Skin of body (tissue), 2 donors: ENCODE measurements around the gene CRYBG1. TPM values are rescaled to one million over a fixed set of nuclear protein-coding genes. Genes with fewer than 3 reads are reported as not detected.

Experiments
- DNase-seq: peaks from one replicate; lab custom pipeline; 2025; lab: John Stamatoyannopoulos, UW
- total RNA-seq: library from RNA; depleted of rRNA; stranded (reverse); fragments of >200 nt; gene quantifications from one replicate; pipeline ENCODE4 v1.2.3, GENCODE V29; 2014

CRYBG1 gene
- total RNA-seq, 1 donor from 2014 or later, result 24.9 TPM

DNA sequence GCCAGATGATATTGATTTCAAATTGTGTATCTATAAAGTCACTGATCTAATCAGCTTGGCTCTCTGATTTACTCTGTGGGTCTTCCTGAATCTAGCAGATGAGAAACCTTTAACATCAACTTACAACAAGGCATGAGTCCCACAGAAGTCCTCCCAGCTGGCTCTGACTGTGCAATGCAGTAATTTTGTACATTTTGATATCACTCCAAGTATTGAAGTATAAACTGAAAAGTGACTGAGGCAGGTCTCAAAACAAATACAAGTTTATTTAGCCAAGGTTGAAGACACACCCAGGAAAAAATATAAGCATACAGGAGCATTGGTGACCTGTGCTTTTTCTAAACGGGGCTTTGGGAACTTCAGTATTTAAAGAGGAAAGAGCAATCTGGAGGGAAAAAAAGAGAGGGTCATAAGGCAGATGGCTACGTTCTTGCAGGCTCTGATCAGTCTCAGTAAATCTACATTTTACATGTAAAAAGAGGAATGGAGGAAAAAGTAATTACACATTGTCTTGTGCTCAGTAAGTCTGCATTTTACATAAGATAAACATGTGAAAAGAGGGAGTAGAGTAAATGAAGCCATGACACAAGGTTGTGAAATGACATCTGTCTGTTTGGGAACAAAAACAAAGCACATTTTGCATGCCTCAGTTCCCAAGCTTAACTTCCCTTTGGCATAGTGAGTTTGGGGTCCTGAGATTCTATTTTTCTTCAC lies 59.5 kb downstream of the CRYBG1 start:
- DNase-seq, result peak; percentile 1

DNA sequence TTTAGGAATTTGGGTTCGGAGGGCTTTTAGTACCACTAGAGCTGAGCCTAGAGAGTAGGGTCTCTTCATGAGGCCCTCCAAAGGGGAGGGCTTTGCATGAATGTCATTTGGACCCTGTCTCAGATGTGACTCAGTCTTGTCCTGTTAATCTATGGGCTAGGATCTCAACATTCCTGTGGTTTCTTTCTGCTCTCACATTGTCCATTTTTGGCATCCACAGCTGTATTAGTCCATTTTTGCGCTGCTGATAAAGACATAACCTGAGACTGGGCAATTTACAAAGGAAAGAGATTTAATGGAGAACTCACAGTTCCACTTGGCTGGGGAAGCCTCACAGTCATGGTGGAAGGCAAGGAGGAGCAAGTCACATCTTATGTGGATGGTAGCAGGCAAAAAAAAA lies 61.0 kb downstream of the CRYBG1 start:
- no peak for DNase-seq

DNA sequence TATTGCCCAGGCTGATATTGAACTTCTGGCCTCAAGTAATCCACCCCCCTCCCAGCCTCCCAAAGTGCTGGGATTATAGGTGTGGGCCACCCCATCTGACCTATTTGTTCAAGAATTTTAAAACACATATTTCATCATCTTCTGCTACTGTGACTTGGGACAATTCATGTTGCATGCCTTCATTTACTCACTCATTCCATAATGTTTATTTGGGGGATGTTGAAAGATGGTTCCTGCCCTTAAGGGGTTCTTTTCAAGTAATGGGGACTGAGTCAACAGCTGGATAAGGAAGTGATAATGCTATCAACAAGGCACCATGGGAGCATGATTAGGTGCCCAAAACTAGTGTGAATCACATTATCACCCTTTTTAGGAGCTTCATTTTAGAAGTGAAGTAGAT lies 62.0 kb downstream of the CRYBG1 start:
- DNase-seq, result no peak

DNA sequence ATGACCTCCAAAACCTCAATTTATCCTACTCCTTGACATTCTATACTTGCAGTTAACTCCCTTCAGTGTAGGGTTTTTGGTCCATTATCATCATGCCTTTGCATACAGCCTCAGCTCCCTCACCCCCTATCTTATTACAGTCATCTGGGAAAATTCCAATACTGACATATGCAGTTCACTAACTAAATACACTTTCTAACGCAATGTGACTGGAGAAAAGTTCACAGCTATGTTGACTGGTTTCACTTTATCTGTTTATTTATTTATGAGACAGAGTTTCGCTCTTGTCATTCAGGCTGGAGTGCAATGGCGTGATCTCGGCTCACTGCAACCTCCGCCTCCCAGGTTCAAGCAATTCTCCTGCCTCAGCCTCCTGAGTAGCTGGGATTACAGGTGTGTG lies 64.9 kb downstream of the CRYBG1 start:
- peak; percentile 21 for DNase-seq

DNA sequence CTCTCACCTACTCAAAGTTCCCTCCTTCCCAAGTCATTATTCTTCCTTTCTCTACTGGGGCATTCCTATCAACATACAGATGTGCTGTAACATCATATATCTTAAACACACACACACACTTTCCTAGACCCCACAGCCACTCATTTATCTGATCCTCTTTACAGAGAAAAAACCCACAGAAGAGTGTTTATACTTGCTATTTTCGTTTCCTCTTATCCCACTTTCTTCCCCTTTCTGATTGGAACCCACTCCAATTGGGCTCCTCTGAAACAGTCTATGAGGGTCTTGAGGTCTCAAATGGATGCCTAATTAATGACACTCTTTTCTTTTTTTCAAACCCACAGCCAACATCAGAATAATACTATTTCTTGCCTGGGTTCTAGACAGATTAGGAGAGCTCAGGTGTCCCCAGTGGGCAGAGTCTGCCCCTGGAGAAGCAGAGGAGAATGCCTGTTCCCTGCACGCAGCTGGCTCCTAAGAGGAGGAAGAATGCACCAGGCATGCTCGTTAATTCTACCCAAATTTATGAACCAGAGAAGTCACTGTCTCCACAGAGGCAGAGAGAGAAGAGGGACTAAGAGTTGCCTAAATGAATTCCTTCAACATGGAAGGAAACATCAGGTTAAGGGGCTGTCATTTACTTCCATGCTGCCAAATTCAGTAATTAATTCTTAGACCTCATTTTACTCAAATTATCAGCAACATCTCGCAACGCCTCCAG lies 65.9 kb downstream of the CRYBG1 start:
- DNase-seq, result no peak

DNA sequence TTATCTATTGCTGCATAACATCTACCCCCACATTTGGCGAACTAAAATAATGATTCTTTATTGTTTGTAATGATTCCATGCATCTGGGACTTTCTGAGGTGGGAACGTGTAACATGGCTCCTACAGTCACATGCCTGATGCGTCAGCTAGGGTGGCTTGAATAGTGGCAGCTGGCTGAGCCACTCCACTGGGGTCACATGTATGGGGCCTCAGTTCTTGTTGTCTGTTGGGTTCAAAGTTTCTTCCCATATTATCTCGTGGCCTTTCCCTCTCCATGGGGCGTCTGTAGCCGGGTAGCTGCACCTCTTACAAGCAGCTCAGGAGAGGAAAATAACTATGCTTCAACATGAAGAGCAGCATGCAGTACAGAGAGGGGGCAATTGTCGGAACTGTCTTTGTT lies 69.9 kb downstream of the CRYBG1 start:
- no peak for DNase-seq

DNA sequence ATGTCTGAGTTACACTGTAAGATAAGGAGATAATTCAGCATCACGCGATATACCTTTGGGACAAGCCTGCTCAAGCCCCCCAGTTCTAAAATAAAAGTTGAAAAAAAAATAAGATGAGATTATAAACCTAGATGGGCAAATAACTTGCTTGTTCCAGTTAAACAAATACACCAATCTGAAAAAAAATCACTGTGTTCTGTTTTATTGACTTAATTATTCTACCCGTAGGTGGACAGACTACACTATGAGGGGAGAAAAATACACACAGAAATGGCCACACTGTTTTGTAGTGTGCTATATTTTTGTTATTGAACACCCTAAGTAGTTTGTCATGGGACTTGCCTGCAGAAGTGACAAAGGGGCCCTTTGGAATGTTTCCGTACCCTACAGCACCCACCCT lies 70.9 kb downstream of the CRYBG1 start:
- no peak for DNase-seq

DNA sequence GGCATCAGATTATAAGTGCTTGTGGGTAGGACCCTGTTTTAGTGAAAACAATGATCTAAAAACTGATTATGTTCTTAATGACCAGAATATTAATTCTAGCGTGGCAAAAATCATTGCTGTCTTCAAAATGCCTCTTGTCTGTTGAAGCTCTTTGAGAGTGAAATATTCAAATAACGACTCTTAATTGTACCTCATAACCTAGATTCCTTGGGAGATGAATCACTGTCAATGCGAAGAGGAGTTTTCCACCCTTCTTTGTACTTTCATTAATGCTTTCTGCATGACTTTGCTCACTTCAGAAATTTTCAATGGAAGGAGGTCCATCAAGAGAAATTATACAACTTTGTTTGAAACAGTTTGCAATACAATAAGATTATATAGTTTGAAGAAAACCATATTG lies 71.5 kb downstream of the CRYBG1 start:
- no peak for DNase-seq

DNA sequence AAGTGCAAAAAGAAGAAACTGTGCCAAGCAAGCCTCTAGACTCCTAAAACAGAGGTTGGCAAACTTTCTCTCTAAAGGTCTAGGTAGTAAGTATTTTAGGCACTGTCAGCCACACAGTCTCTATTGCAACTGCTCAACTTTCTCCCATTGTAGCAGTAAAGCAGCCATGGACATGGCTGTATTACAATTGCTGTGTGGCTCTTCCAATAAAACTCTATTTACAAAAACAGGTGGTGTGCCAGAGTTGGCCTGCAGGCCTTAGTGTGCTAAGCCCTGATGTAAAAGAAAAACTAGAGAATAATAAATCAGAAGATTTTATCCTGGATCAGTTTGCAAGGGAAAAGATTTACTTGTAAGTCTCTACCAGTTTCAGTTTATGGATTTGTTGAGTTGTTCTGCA lies 74.0 kb downstream of the CRYBG1 start:
- DNase-seq, result no peak

DNA sequence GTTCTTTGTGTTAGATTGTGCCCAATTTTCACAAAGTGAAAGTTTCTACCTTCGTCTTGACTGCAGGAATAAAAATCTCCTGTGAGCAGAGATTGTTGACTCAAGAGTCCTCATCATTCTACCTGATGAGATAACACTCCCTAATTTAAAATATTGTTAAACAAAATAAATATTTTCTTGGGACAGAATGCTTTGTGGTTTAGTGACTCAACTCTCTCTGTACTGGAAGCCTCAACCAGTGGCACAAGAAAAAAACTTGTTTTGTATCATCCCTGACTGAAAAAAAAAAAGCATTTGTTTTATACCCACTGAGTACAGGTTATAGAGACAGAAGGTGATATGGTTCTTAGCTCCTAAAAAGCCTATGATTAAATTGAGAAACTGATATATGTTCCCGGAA lies 78.9 kb downstream of the CRYBG1 start:
- DNase-seq, result no peak

DNA sequence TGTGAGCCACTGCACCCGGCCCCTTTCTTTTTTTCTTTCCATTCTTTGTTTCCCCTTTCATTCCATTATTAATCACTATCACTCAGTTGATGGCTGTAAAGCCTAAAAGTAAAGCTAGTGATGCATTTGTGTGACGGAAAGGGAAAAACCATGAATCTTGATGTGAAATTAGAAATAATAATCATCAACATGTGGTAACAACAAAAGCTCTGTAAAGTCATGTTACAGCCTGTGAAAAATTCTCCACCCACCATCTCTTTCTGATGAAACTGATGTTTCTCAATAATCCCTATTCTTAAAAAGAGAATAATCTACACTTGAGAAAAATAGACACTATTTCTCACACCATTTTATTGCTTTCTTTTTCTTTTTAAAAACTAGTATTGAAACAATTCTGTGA lies 80.0 kb downstream of the CRYBG1 start:
- no peak for DNase-seq

DNA sequence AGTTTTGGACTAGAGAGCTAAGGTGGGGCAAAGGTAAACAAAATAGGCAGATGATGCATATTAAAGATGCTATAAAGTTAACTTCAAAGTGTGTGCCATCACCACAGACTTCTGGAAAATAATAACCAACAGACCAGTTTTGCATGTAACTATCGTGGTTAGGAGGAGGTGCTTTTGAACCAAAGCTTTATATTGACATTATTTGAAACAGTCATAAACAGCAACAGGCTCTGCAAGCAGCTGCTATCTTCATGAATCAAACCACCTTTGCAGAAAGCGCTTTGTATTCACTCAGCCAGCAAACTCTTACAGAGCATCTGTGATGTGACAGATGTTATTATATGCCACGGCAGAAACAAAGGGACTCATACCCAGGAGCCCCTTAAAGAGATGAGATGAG lies 81.9 kb downstream of the CRYBG1 start:
- DNase-seq, result no peak

DNA sequence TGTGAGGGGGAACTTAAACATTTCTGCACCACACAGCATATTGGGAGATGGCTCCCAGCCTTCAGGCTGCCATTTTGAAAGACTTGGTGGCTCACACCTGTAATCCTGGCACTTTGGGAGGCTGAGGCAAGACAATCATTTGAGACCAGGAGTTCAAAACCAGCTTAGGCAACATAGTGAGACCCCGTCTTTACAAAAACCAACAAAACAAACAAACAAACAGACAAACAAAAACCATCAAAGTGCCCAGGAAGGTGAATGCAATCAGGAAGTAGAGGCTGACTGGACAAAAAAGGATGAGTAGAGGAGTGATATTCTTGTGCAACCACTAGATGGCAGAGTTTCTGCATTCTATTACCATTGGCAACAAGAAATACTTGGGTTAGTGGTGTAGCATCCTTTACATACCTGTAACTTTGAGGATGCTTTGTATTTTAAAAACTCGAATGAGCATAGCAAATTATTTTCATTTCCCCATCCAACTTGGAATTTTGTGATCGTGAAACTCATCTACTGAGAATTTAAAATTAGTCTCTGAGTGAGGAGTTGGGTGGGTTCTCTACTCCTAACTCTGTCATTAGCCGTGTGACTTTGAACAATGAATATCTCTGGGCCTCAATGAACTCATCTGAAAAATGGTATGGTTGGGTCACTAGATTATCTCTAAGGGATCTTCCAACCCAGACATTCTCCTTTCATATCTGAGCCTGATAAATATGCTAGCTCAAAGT lies 84.4 kb downstream of the CRYBG1 start:
- DNase-seq, result no peak

DNA sequence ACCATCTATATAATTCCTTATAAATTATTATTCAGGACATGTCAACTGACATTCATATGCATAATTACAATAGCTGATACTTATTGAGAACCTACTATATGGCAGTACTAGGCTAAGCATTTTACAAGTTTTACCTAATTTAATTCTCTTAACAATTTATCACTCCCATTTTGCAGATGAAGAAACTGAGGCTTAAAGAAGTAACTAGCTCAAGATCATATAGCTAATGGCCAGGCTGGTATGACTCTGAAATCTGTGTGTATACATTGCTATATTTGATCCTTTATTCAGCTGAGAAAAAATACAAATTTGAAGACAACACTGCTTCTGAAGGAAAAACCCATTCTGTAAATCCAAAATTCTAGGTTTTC lies 85.0 kb downstream of the CRYBG1 start:
- no peak for DNase-seq

DNA sequence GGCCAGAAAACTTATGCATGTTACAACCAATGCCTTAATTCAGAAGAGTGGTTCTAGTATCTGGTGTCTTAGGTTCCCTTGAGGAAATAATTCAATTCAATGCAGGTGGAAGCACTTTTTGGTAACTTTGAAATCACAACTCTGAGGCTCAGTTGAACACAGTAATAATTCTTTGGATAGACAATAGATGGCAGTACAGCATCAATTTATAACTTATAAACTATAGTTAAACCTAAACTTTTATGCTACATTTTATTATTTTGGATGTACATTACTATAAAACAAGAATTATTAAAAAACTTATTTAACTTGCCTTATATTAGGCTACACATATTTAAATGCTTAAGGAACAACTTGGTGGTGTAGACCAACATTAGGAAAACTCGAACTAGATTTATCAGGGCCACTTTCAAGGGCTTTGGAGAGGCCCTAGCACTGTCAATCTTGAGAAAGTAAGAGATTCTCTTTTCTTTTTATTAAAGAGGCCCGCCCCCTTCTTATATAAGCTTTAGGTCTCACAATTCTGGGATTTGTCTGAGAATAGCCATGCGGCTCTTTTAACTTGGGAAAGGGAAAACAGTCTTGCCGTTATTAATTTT lies 85.9 kb downstream of the CRYBG1 start:
- DNase-seq, result no peak

DNA sequence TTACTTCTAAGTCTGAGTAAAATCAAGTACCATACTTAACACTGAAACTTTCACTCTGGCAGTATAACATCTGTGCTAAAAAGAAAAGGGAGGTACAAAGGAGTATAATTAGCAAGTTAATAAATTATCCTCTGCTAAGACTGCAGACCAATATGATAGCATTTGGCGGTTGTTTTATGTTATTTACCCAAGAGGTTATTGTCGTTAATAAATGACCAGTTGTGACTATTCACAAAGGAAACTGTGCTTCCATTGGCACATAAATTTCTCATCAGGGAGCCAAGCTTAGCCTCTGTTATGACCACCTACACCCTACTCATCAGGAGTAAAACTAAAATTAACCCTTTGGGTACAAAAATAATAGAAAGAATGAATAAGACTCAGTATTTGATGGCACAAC lies 86.5 kb downstream of the CRYBG1 start:
- no peak for DNase-seq

DNA sequence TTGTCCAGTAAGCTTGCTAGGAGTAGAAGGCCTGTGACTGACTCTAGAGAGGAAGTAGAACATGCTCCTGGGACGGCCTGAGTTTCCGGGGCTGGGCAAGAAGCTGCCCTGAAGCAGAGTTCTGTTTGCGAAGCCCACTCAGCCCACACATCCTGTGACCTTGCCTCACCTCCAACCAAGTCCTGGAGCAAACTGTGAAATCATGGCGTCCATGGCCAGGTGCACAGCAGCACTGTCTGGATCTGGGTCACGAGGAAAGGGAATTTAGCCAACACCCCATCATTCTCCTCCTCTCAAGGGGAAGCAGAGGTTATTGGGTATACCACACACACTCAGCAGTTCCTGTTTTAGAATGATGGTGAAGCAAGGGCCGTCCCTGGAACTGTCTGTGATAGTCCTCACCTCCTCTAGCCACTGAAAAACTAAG lies 87.5 kb downstream of the CRYBG1 start:
- DNase-seq, result no peak

DNA sequence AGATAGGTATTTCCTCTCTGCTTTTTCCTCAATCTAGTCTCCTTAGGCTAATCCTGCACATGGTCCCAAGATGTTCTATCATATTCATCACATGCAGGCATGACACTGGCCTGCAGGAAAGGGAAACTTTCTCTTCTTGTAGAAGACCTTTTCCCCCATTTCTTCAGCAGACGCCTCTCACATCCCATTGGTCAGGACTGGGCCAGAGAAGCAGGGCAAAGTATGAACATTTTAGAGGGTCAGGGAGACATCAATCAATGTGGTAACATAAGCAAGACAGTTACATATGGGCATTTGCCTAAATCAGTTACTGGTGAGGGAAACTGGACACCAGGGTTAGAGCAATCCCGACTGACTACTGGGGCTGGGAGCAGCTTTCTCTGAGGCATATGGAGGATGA lies 90.1 kb downstream of the CRYBG1 start:
- no peak for DNase-seq

DNA sequence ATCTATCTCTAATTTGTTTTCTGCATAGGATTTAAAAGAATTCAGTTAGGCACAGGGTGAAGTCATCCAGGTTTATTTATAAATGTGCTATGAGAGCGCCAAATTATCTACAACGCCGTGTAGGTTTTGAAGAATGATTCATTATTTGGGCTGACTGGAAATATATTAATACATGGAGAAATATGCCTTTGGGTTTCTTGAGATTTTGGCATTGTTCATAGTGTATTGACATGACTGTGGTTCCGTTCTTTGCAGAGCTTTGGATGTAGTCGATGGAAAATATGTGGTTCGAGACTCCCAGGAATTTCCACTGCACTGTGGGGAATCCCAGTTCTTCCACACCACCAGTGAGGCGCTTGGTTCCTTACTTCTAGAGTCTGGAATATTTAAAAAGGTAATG lies 90.9 kb downstream of the CRYBG1 start:
- no peak for DNase-seq

DNA sequence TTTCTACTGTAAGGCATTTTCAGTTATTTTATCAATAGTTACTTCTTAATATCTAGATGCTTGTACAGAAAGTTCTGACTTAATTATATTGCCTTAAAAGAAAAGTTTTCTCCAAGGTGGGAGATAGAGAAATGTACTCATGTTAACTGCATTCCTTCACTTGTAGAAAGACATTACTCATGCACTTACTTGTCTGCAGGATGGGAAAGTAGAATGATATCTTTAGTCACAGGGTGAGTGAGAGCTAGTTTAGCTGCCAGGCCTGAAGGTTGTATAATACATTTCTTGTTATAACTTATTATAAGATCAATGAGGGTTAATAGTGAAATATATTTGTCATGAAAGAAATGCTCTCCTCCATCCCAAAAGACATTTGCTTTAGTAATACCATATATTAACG lies 92.1 kb downstream of the CRYBG1 start:
- DNase-seq, result no peak

DNA sequence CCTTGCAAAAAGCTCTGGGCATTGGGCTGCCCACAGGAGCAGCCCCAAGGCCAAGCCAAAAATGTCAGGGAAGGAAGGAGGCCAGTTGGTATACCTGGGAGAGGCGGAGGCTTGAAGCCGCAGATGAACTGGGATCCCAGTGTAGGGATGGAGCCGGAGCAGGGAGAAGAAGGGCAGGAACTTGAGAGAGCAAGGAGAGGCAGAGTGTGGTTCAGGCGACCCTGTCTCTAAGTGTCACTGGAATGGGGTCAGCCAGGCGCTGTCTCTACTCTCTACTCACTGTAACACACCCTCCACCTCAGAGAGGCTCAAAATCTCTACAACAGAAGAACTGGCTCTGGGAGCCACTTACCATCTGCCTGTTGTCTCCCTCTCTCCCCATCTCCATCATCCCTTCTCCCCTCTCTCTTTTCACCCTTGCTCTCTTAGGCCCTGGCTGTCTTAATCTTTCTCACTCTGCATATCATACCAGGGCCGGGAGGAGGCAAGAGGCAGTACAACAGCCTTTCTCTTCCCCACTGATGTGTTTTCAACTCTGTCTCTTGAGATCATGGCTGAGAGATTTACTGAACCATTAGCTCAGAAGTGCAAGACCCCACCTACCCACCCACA lies 93.3 kb downstream of the CRYBG1 start:
- no peak for DNase-seq

DNA sequence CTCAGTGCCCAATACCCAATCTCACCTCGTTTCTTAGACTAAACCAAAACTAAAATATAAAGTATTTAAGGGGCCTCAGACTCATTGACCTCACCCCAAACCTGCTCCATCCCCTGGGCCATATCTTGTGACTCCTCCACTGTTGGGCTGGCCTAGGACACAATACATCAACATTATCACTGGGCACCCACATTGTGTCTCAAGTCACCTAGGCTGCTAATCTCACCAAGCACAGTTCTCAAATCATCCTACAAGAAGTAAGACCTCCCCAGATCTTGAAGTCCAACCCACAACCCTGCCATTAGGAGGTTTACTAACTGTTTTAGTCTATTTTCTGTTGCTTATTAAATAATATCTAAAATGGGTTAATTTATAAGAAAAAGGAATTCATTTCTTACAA lies 96.2 kb downstream of the CRYBG1 start:
- no peak for DNase-seq
